Astrocyte of the spinal cord (primary cell): ENCODE measurements around the gene GALNT14.

Source experiments
- DNase-seq: peaks from one replicate; pipeline ENCODE4 v3.0.0; 2011; ENCODE audit warnings: low read depth, low spot score
- H3K4me3 ChIP-seq: 2 replicates; pipeline ENCODE4 v1.5.1; 2011; ENCODE audit warnings: low read depth, mild to moderate bottlenecking, low read length, moderate library complexity
- CTCF ChIP-seq: IDR thresholded peaks from 2 replicates; pipeline ENCODE4 v1.5.1; 2012; ENCODE audit warnings: low read depth, mild to moderate bottlenecking, low read length, inconsistent platforms
- in situ Hi-C: cut with HindIII; loops from 2 replicates; pipeline ENCODE4 v1.10.0; 2017; ENCODE audit warnings: low sequenced_read_pairs

Gene GALNT14

GRCh38 chr2:31101701-31102100, 36.5 kb downstream of the GALNT14 start:
- TF ChIP-seq CTCF: no peak
- in situ Hi-C loops: no loop called here
- no peak overlapping the region for H3K4me3 ChIP-seq
- DNase-seq: no peak

GRCh38 chr2:31097962-31098613, 40.2 kb downstream of the GALNT14 start:
- DNase-seq: no peak
- no peak for TF ChIP-seq CTCF
- H3K4me3 ChIP-seq: no peak overlapping the region
- in situ Hi-C loops: no loop called here

- in situ Hi-C loops: no loop called here
- TF ChIP-seq CTCF: no peak
- no peak for DNase-seq
- H3K4me3 ChIP-seq: no peak overlapping the region
Measured at GRCh38 chr2:31090188-31090587, 48.1 kb downstream of the GALNT14 start.

GRCh38 chr2:31089645-31090044, 48.6 kb downstream of the GALNT14 start:
- no peak overlapping the region for H3K4me3 ChIP-seq
- no peak for DNase-seq
- in situ Hi-C loops: no loop called here
- TF ChIP-seq CTCF: no peak

- TF ChIP-seq CTCF: no peak
- in situ Hi-C loops: no loop called here
- no peak for DNase-seq
- H3K4me3 ChIP-seq: no peak overlapping the region
Measured at GRCh38 chr2:31088504-31089195, 49.6 kb downstream of the GALNT14 start.

GRCh38 chr2:31087491-31087890, 50.7 kb downstream of the GALNT14 start:
- in situ Hi-C loops: no loop called here
- H3K4me3 ChIP-seq: no peak overlapping the region
- DNase-seq: no peak
- TF ChIP-seq CTCF: no peak
